ENCODE results near the gene NBPF1. TPM values are rescaled to one million over a fixed set of nuclear protein-coding genes. Genes with fewer than 3 reads are reported as not detected.
"Not testable (repeated sequence)": the region's sequence is repeated elsewhere in the genome, so short reads cannot be mapped to it uniquely, and the experiment has no call there.

Gene NBPF1
- polyA plus RNA-seq, 1 donor from 2014 or later, result 78.0 TPM

GRCh38 chr1:16612332-16613172 is 812 bp downstream of the NBPF1 start:
- H3K9me3 ChIP-seq (ENCODE audit: low read length), result no peaks in the 10 kb centered on the region
- peak overlapping the region; percentile 81 for H3K9ac ChIP-seq (ENCODE audit: low read length)
- H3K9me2 ChIP-seq (ENCODE audit: insufficient read depth, low read length), result no peaks in the 10 kb centered on the region
- H3K79me2 ChIP-seq (replicated peaks; ENCODE audit: insufficient read depth, low read length), result peaks cover 41% of the 10 kb centered on the region
- no peak overlapping the region for H3K27ac ChIP-seq (ENCODE audit: low read length)
- no peaks in the 10 kb centered on the region for H4K20me1 ChIP-seq (ENCODE audit: insufficient read depth)
- H3K4me2 ChIP-seq (ENCODE audit: low read length), result peak overlapping the region; percentile 85
- H2AFZ ChIP-seq (ENCODE audit: low read depth, low read length), result no peak overlapping the region
- H3F3A ChIP-seq (ENCODE audit: insufficient read depth, low read length, poor library complexity, severe bottlenecking), result no peaks in the 10 kb centered on the region
- peak; percentile 60 for TF ChIP-seq RAD21 (conservative IDR thresholded peaks at IDR 0.05)
- TF ChIP-seq REST (IDR thresholded peaks at IDR 0.05; ENCODE audit: borderline replicate concordance), result no peak
- peak; percentile 30 for TF ChIP-seq POLR2AphosphoS5 (IDR thresholded peaks at IDR 0.05)
- peak; percentile 55 for TF ChIP-seq MXI1 (conservative IDR thresholded peaks at IDR 0.05; ENCODE audit: poor library complexity, severe bottlenecking)
- TF ChIP-seq CTCF (IDR thresholded peaks at IDR 0.05; ENCODE audit: poor library complexity, severe bottlenecking), result no peak
- TF ChIP-seq EP300 (conservative IDR thresholded peaks at IDR 0.05; ENCODE audit: poor library complexity, severe bottlenecking), result no peak
- peak; percentile 70 for TF ChIP-seq SMC3 (conservative IDR thresholded peaks at IDR 0.05; ENCODE audit: poor library complexity)
- TF ChIP-seq EZH2 (IDR thresholded peaks at IDR 0.05; ENCODE audit: borderline replicate concordance, insufficient read depth, low read length, poor library complexity, severe bottlenecking), result no peak
- TF ChIP-seq TAF1 (IDR thresholded peaks at IDR 0.05; ENCODE audit: low read depth), result no peak
- H3K4me3 ChIP-seq (ENCODE audit: low read length), result peak overlapping the region; percentile 62
- no peaks in the 10 kb centered on the region for H3K27me3 ChIP-seq (ENCODE audit: insufficient read depth, low read depth, low read length)
- H3K36me3 ChIP-seq (ENCODE audit: insufficient read depth, low read length), result peaks cover 9% of the 10 kb centered on the region

- Histone ChIP-seq H3K36me3 (ENCODE audit: insufficient read depth, low read length) (peaks cover 15% of the 10 kb centered on the region), H3K4me2 (ENCODE audit: low read length) (peak overlapping the region; percentile 85), H3K9ac (ENCODE audit: low read length) (peak overlapping the region; percentile 81), H3K79me2 (replicated peaks; ENCODE audit: insufficient read depth, low read length) (peaks cover 41% of the 10 kb centered on the region), H3K4me3 (ENCODE audit: low read length) (peak overlapping the region; percentile 62)
- not testable (repeated sequence) for H3F3A ChIP-seq (ENCODE audit: insufficient read depth, low read length, poor library complexity, severe bottlenecking); H4K20me1 ChIP-seq (ENCODE audit: insufficient read depth); H2AFZ ChIP-seq (ENCODE audit: low read depth, low read length); H3K27ac ChIP-seq (ENCODE audit: low read length); H3K9me3 ChIP-seq (ENCODE audit: low read length); H3K27me3 ChIP-seq (ENCODE audit: insufficient read depth, low read depth, low read length); H3K9me2 ChIP-seq (ENCODE audit: insufficient read depth, low read length)
Observed at GRCh38 chr1:16611981-16612331, 1.4 kb downstream of the NBPF1 start.

- H4K20me1 ChIP-seq (ENCODE audit: insufficient read depth); H3K4me2 ChIP-seq (ENCODE audit: low read length); H2AFZ ChIP-seq (ENCODE audit: low read depth, low read length); H3K9ac ChIP-seq (ENCODE audit: low read length); H3K4me3 ChIP-seq (ENCODE audit: low read length); H3K27me3 ChIP-seq (ENCODE audit: insufficient read depth, low read depth, low read length); H3K27ac ChIP-seq (ENCODE audit: low read length); H3K9me2 ChIP-seq (ENCODE audit: insufficient read depth, low read length); H3F3A ChIP-seq (ENCODE audit: insufficient read depth, low read length, poor library complexity, severe bottlenecking); H3K9me3 ChIP-seq (ENCODE audit: low read length): not testable (repeated sequence)
- Histone ChIP-seq H3K79me2 (replicated peaks; ENCODE audit: insufficient read depth, low read length) (peaks cover 41% of the 10 kb centered on the region), H3K36me3 (ENCODE audit: insufficient read depth, low read length) (peaks cover 22% of the 10 kb centered on the region)
Observed at GRCh38 chr1:16611164-16611563, 2.2 kb downstream of the NBPF1 start.

GRCh38 chr1:16610553-16610952 is 2.8 kb downstream of the NBPF1 start:
- not testable (repeated sequence) for H3K9ac ChIP-seq (ENCODE audit: low read length); H4K20me1 ChIP-seq (ENCODE audit: insufficient read depth); H3K4me2 ChIP-seq (ENCODE audit: low read length); H3K27me3 ChIP-seq (ENCODE audit: insufficient read depth, low read depth, low read length); H3K27ac ChIP-seq (ENCODE audit: low read length); H3K9me3 ChIP-seq (ENCODE audit: low read length); H3F3A ChIP-seq (ENCODE audit: insufficient read depth, low read length, poor library complexity, severe bottlenecking); H3K4me3 ChIP-seq (ENCODE audit: low read length); H2AFZ ChIP-seq (ENCODE audit: low read depth, low read length); H3K9me2 ChIP-seq (ENCODE audit: insufficient read depth, low read length)
- Histone ChIP-seq H3K79me2 (replicated peaks; ENCODE audit: insufficient read depth, low read length) (peaks cover 41% of the 10 kb centered on the region), H3K36me3 (ENCODE audit: insufficient read depth, low read length) (peaks cover 28% of the 10 kb centered on the region)

- H3F3A ChIP-seq (ENCODE audit: insufficient read depth, low read length, poor library complexity, severe bottlenecking); H2AFZ ChIP-seq (ENCODE audit: low read depth, low read length); H3K4me2 ChIP-seq (ENCODE audit: low read length); H3K9ac ChIP-seq (ENCODE audit: low read length); H3K9me3 ChIP-seq (ENCODE audit: low read length); H3K27ac ChIP-seq (ENCODE audit: low read length); H3K4me3 ChIP-seq (ENCODE audit: low read length); H3K9me2 ChIP-seq (ENCODE audit: insufficient read depth, low read length); H3K27me3 ChIP-seq (ENCODE audit: insufficient read depth, low read depth, low read length); H4K20me1 ChIP-seq (ENCODE audit: insufficient read depth): not testable (repeated sequence)
- Histone ChIP-seq H3K36me3 (ENCODE audit: insufficient read depth, low read length) (peaks cover 33% of the 10 kb centered on the region), H3K79me2 (replicated peaks; ENCODE audit: insufficient read depth, low read length) (peaks cover 41% of the 10 kb centered on the region)
Observed at GRCh38 chr1:16609761-16610160, 3.6 kb downstream of the NBPF1 start.

Data from neural cell (in vitro differentiated cells).